OCI-LY7 (cell line): ENCODE measurements around the gene TSR3. TPM values are rescaled to one million over a fixed set of nuclear protein-coding genes. Genes with fewer than 3 reads are reported as not detected.

Experiments
- BruUV-seq: library from RNA; stranded (reverse); fragments of 400-500 nt; replicated peaks from 2 replicates; lab custom pipeline; 2021; lab: Mats Ljungman, UMichigan
- CTCF ChIA-PET: fragments of 300-600 bp; sonication (Branson Sonifier 250); formaldehyde crosslinking; loops from one replicate; lab custom pipeline; 2022; ENCODE audit warnings: antibody characterized with exemption; ENCODE audit not compliant: unreplicated experiment; lab: Charles Lee
- POLR2A ChIA-PET: fragments of 300-600 bp; sonication (Branson Sonifier 250); formaldehyde crosslinking; loops from one replicate; lab custom pipeline; 2022; ENCODE audit warnings: antibody characterized with exemption; lab: Charles Lee
- DNase-seq: peaks from one replicate; pipeline ENCODE4 v3.0.0-alpha.2; 2015; ENCODE audit warnings: low spot score
- H2AFZ ChIP-seq: fragments of 200-600 bp; sonication (generic), shearing (Covaris generic); 2 replicates; pipeline ENCODE4 v1.6.1; 2014; ENCODE audit warnings: mild to moderate bottlenecking, antibody characterized with exemption, low read length, moderate library complexity
- H3K27ac ChIP-seq: fragments of 200-600 bp; sonication (generic); 2 replicates; pipeline ENCODE4 v1.5.1; 2014; ENCODE audit warnings: mixed run types, low read depth, mild to moderate bottlenecking, moderate library complexity, low read length, inconsistent platforms; ENCODE audit not compliant: poor library complexity, severe bottlenecking
- H3K36me3 ChIP-seq: fragments of 200-600 bp; sonication (generic); 2 replicates; pipeline ENCODE4 v1.6.1; 2014; ENCODE audit warnings: mild to moderate bottlenecking, antibody characterized with exemption, low read length, moderate library complexity, mixed read lengths; ENCODE audit not compliant: insufficient read depth
- H3K4me1 ChIP-seq: fragments of 200-600 bp; sonication (generic); 2 replicates; pipeline ENCODE4 v1.5.1; 2014; ENCODE audit warnings: mild to moderate bottlenecking, low read length; ENCODE audit not compliant: insufficient read depth, poor library complexity, severe bottlenecking
- H3K4me2 ChIP-seq: fragments of 200-600 bp; sonication (generic); 2 replicates; pipeline ENCODE4 v1.6.1; 2014; ENCODE audit warnings: mild to moderate bottlenecking, low read length
- H3K4me3 ChIP-seq: fragments of 200-600 bp; sonication (generic); 2 replicates; pipeline ENCODE4 v1.5.1; 2014; ENCODE audit warnings: mild to moderate bottlenecking, low read depth, low read length; ENCODE audit not compliant: poor library complexity, severe bottlenecking
- H3K79me2 ChIP-seq: fragments of 200-600 bp; sonication (generic); 2 replicates; pipeline ENCODE4 v1.6.1; 2016; ENCODE audit warnings: low read depth, mild to moderate bottlenecking, low read length, moderate library complexity, mixed read lengths; ENCODE audit not compliant: insufficient read depth
- H3K9me2 ChIP-seq: fragments of 200-600 bp; sonication (generic); 2 replicates; pipeline ENCODE4 v1.6.1; 2016; ENCODE audit warnings: mild to moderate bottlenecking, low read length, mixed read lengths; ENCODE audit not compliant: insufficient read depth
- H3K9me3 ChIP-seq: fragments of 200-600 bp; sonication (generic); 2 replicates; pipeline ENCODE4 v1.6.1; 2014; ENCODE audit warnings: mild to moderate bottlenecking, mixed run types, low read length, mixed read lengths
- H4K20me1 ChIP-seq: fragments of 200-600 bp; sonication (generic); 2 replicates; pipeline ENCODE4 v1.6.1; 2014; ENCODE audit warnings: mild to moderate bottlenecking, antibody characterized with exemption, low read length, moderate library complexity, mixed read lengths; ENCODE audit not compliant: insufficient read depth
- CTCF ChIP-seq: fragments of 200-600 bp; sonication (generic); conservative IDR thresholded peaks from 2 replicates; pipeline ENCODE4 v1.5.1; 2014; ENCODE audit warnings: mild to moderate bottlenecking, antibody characterized with exemption, low read length, moderate library complexity, mixed read lengths
- EZH2phosphoT487 ChIP-seq: fragments of 200-600 bp; sonication (generic); IDR thresholded peaks from 2 replicates; pipeline ENCODE4 v1.6.1; 2018; ENCODE audit warnings: low read depth, borderline replicate concordance, mild to moderate bottlenecking, mixed run types, antibody characterized with exemption, low read length, moderate library complexity, mixed read lengths
- intact Hi-C: fragments of 100-400 bp; cut with micrococcal nuclease; formaldehyde crosslinking; loops from one replicate; pipeline ENCODE4 v1.10.0; 2022; ENCODE audit not compliant: unreplicated experiment
- total RNA-seq, 2 experiments: library from RNA; depleted of rRNA in 1 of 2; stranded (reverse); fragments of >200 nt in 1 of 2; shearing (Covaris generic) in 1 of 2; gene quantifications; 2 replicates each; pipeline ENCODE4 v1.2.3, GENCODE V29; 2014 to 2022

The TSR3 gene
- total RNA-seq, 2 experiments from 2014 or later, result 47.2 to 75.8 TPM

- Histone ChIP-seq H3K4me3 (no peak overlapping the region), H3K4me2 (no peak overlapping the region), H2AFZ (no peak overlapping the region), H3K4me1 (peaks cover 31% of the 10 kb centered on the region), H3K79me2 (no peaks in the 10 kb centered on the region), H4K20me1 (no peaks in the 10 kb centered on the region), H3K9me3 (no peaks in the 10 kb centered on the region), H3K9me2 (no peaks in the 10 kb centered on the region), H3K27ac (no peak overlapping the region), H3K36me3 (no peaks in the 10 kb centered on the region)
- ChIA-PET POLR2A (interaction anchor here (0.6 kb wide), 1 partner anchor 14 kb away, joined by 4 read pairs; no protein-coding TSS in a partner anchor), CTCF (no interaction called here)
- BruUV-seq, result no TSS peak
- no peak for DNase-seq
- intact Hi-C loops, result no loop called here
- no peak for TF ChIP-seq CTCF
- TF ChIP-seq EZH2phosphoT487, result no peak
These were observed 16.3 kb downstream of the TSR3 start for GRCh38 chr16:1335211-1335971.

GRCh38 chr16:1334739-1335138 is 16.9 kb downstream of the TSR3 start:
- Histone ChIP-seq H3K9me3 (no peaks in the 10 kb centered on the region), H3K4me3 (no peak overlapping the region), H2AFZ (no peak overlapping the region), H3K36me3 (no peaks in the 10 kb centered on the region), H3K4me2 (no peak overlapping the region), H3K9me2 (no peaks in the 10 kb centered on the region), H3K4me1 (peaks cover 31% of the 10 kb centered on the region), H4K20me1 (no peaks in the 10 kb centered on the region), H3K27ac (no peak overlapping the region), H3K79me2 (no peaks in the 10 kb centered on the region)
- intact Hi-C loops, result no loop called here
- DNase-seq, result no peak
- TF ChIP-seq CTCF (no peak), EZH2phosphoT487 (no peak)
- ChIA-PET POLR2A (interaction anchor here (0.6 kb wide), 1 partner anchor 13 kb away, joined by 4 read pairs; no protein-coding TSS in a partner anchor), CTCF (no interaction called here)
- no TSS peak for BruUV-seq
